ENCODE results near the gene LYPD6. TPM values are rescaled to one million over a fixed set of nuclear protein-coding genes. Genes with fewer than 3 reads are reported as not detected.

LYPD6 gene
- total RNA-seq, 8 experiments from 2014 or later: 0.41 to 4.6 (median 2.6) TPM

GRCh38 chr2:149388120-149388816 is 57.9 kb downstream of the LYPD6 start:
- Histone ChIP-seq H3K4me3 (no peak overlapping the region), H3K27ac (no peak overlapping the region), H3K4me1 (replicated peaks in 1 of 2) (no peaks in the 10 kb centered on the region)
- in situ Hi-C loops (cut with MboI; ENCODE audit: low pct_unique_long_range_greater_than_20kb in 2 of 9, low sequenced_read_pairs in 9 of 9, unreplicated experiment in 9 of 9): no loop called here
- peak in 3 of 8 experiments; percentile 41 to 77 (median 68) for ATAC-seq (replicated peaks in 6 of 8)
- WGBS, 10 experiments: 44 to 100% (median 100%) methylated on average over 1 of the region's 2 CpGs; no CpG with 5 or more reads in 2 of the 10 experiments

- Histone ChIP-seq H3K4me1 (replicated peaks in 1 of 2) (no peaks in the 10 kb centered on the region), H3K27ac (no peak overlapping the region), H3K4me3 (no peak overlapping the region)
- 51 to 100% (median 79%) methylated on average over 1 to 5 of the region's 6 CpGs; no CpG with 5 or more reads in 2 of the 10 experiments for WGBS, 10 experiments
- ATAC-seq (replicated peaks in 6 of 8): no peak
- in situ Hi-C loops (cut with MboI; ENCODE audit: low pct_unique_long_range_greater_than_20kb in 2 of 9, low sequenced_read_pairs in 9 of 9, unreplicated experiment in 9 of 9): no loop called here
Observed at GRCh38 chr2:149389506-149390167, 59.2 kb downstream of the LYPD6 start.

- no peaks in the 10 kb centered on the region for H3K4me1 ChIP-seq (replicated peaks in 1 of 2)
- no peak overlapping the region for H3K27ac ChIP-seq
- in situ Hi-C loops (cut with MboI; ENCODE audit: low pct_unique_long_range_greater_than_20kb in 2 of 9, low sequenced_read_pairs in 9 of 9, unreplicated experiment in 9 of 9): no loop called here
- 49 to 100% (median 88%) methylated on average over 1 to 4 of the region's 4 CpGs; no CpG with 5 or more reads in 1 of the 10 experiments for WGBS, 10 experiments
- no peak overlapping the region for H3K4me3 ChIP-seq
- ATAC-seq (replicated peaks in 6 of 8): no peak
Observed at GRCh38 chr2:149393614-149394013, 63.2 kb downstream of the LYPD6 start.

- WGBS, 10 experiments: 67 to 100% (median 94%) methylated on average over 1 to 2 of the region's 2 CpGs; no CpG with 5 or more reads in 1 of the 10 experiments
- no peak overlapping the region for H3K27ac ChIP-seq
- H3K4me1 ChIP-seq (replicated peaks in 1 of 2): no peaks in the 10 kb centered on the region
- ATAC-seq (replicated peaks in 6 of 8): peak in 1 of 8 experiments; percentile 48
- no peak overlapping the region for H3K4me3 ChIP-seq
- in situ Hi-C loops (cut with MboI; ENCODE audit: low pct_unique_long_range_greater_than_20kb in 2 of 9, low sequenced_read_pairs in 9 of 9, unreplicated experiment in 9 of 9): no loop called here
Observed at GRCh38 chr2:149394864-149395263, 64.5 kb downstream of the LYPD6 start.

- peak in 3 of 8 experiments; percentile 38 to 87 (median 74) for ATAC-seq (replicated peaks in 6 of 8)
- in situ Hi-C loops (cut with MboI; ENCODE audit: low pct_unique_long_range_greater_than_20kb in 2 of 9, low sequenced_read_pairs in 9 of 9, unreplicated experiment in 9 of 9): no loop called here
Observed at GRCh38 chr2:149399934-149400615, 69.7 kb downstream of the LYPD6 start.

GRCh38 chr2:149400997-149401396 is 70.6 kb downstream of the LYPD6 start:
- in situ Hi-C loops (cut with MboI; ENCODE audit: low pct_unique_long_range_greater_than_20kb in 2 of 9, low sequenced_read_pairs in 9 of 9, unreplicated experiment in 9 of 9): no loop called here
- no peak for ATAC-seq (replicated peaks in 6 of 8)

More at GRCh38 chr2:149399934-149400615, 69.7 kb downstream of the LYPD6 start:
- Histone ChIP-seq H3K4me3 (no peak overlapping the region), H3K27ac (no peak overlapping the region), H3K4me1 (replicated peaks in 1 of 2) (no peaks in the 10 kb centered on the region)
- WGBS, 10 experiments: 78 to 96% (median 87%) methylated on average over 5 to 11 of the region's 13 CpGs; no CpG with 5 or more reads in 3 of the 10 experiments

GRCh38 chr2:149409506-149409905 is 79.1 kb downstream of the LYPD6 start:
- no peak for ATAC-seq (replicated peaks in 6 of 8)
- H3K4me3 ChIP-seq: no peak overlapping the region
- no peak overlapping the region for H3K27ac ChIP-seq
- WGBS, 10 experiments: 67 to 100% (median 85%) methylated on average over 1 to 2 of the region's 3 CpGs; no CpG with 5 or more reads in 6 of the 10 experiments
- in situ Hi-C loops (cut with MboI; ENCODE audit: low pct_unique_long_range_greater_than_20kb in 2 of 9, low sequenced_read_pairs in 9 of 9, unreplicated experiment in 9 of 9): no loop called here
- H3K4me1 ChIP-seq (replicated peaks in 1 of 2): peaks cover 4 to 14% of the 10 kb centered on the region in 2 donors

More at GRCh38 chr2:149400997-149401396, 70.6 kb downstream of the LYPD6 start:
- no peaks in the 10 kb centered on the region for H3K4me1 ChIP-seq (replicated peaks in 1 of 2)
- H3K27ac ChIP-seq: no peak overlapping the region
- H3K4me3 ChIP-seq: no peak overlapping the region
- 67 to 100% (median 100%) methylated on average over 1 to 2 of the region's 2 CpGs; no CpG with 5 or more reads in 5 of the 10 experiments for WGBS, 10 experiments

- peaks cover 4 to 14% of the 10 kb centered on the region in 2 donors for H3K4me1 ChIP-seq (replicated peaks in 1 of 2)
- in situ Hi-C loops (cut with MboI; ENCODE audit: low pct_unique_long_range_greater_than_20kb in 2 of 9, low sequenced_read_pairs in 9 of 9, unreplicated experiment in 9 of 9): no loop called here
- WGBS, 10 experiments: 11 to 100% (median 40%) methylated on average over 1 to 6 of the region's 6 CpGs; no CpG with 5 or more reads in 1 of the 10 experiments
- ATAC-seq (replicated peaks in 6 of 8): peak; percentile 35 to 95 (median 78)
- H3K4me3 ChIP-seq: no peak overlapping the region
- H3K27ac ChIP-seq: no peak overlapping the region
Observed at GRCh38 chr2:149410701-149411484, 80.5 kb downstream of the LYPD6 start.

- H3K27ac ChIP-seq: no peak overlapping the region
- H3K4me1 ChIP-seq (replicated peaks in 1 of 2): peaks cover 4 to 14% of the 10 kb centered on the region in 2 donors
- WGBS, 10 experiments: 75 to 100% (median 88%) methylated on average over 1 to 2 of the region's 2 CpGs; no CpG with 5 or more reads in 1 of the 10 experiments
- no peak overlapping the region for H3K4me3 ChIP-seq
- ATAC-seq (replicated peaks in 6 of 8): no peak
- in situ Hi-C loops (cut with MboI; ENCODE audit: low pct_unique_long_range_greater_than_20kb in 2 of 9, low sequenced_read_pairs in 9 of 9, unreplicated experiment in 9 of 9): no loop called here
Observed at GRCh38 chr2:149413487-149413886, 83.1 kb downstream of the LYPD6 start.

- 60 to 88% methylated on average over 1 of the region's 1 CpG; no CpG with 5 or more reads in 8 of the 10 experiments for WGBS, 10 experiments
- in situ Hi-C loops (cut with MboI; ENCODE audit: low pct_unique_long_range_greater_than_20kb in 2 of 9, low sequenced_read_pairs in 9 of 9, unreplicated experiment in 9 of 9): no loop called here
Observed at GRCh38 chr2:149415086-149415485, 84.7 kb downstream of the LYPD6 start.

GRCh38 chr2:149418065-149418464 is 87.7 kb downstream of the LYPD6 start:
- whole genome bisulfite sequencing, 10 experiments: 45 to 100% (median 84%) methylated on average over 2 to 5 of the region's 5 CpGs
- no peak overlapping the region for H3K27ac ChIP-seq
- H3K4me1 ChIP-seq (replicated peaks in 1 of 2): peaks cover 7 to 13% of the 10 kb centered on the region in 2 donors
- H3K4me3 ChIP-seq: no peak overlapping the region
- in situ Hi-C loops (cut with MboI; ENCODE audit: low pct_unique_long_range_greater_than_20kb in 2 of 9, low sequenced_read_pairs in 9 of 9, unreplicated experiment in 9 of 9): no loop called here
- ATAC-seq (replicated peaks in 6 of 8): no peak

More at GRCh38 chr2:149415086-149415485, 84.7 kb downstream of the LYPD6 start:
- Histone ChIP-seq H3K27ac (no peak overlapping the region), H3K4me1 (replicated peaks in 1 of 2) (peaks cover 7 to 20% of the 10 kb centered on the region in 2 donors), H3K4me3 (no peak overlapping the region)
- no peak for ATAC-seq (replicated peaks in 6 of 8)
